Neuronal stem cell (in vitro differentiated cells): ENCODE results near the gene FMOD.

ENCODE experiments used
- DNase-seq: peaks from one replicate; pipeline ENCODE4 v3.0.0-alpha.2; 2013; ENCODE audit warnings: low spot score
- H2AFZ ChIP-seq: one replicate; pipeline ENCODE4 v1.6.1; 2013; ENCODE audit warnings: mild to moderate bottlenecking, low read length, inconsistent platforms
- H2AK5ac ChIP-seq: 2 replicates; pipeline ENCODE4 v1.6.1; 2013; ENCODE audit warnings: low read depth, mild to moderate bottlenecking, inconsistent platforms, low read length, moderate library complexity, mixed read lengths
- H2BK120ac ChIP-seq: 2 replicates; pipeline ENCODE4 v1.6.1; 2013; ENCODE audit warnings: low read depth, mild to moderate bottlenecking, inconsistent platforms, low read length, moderate library complexity, mixed read lengths
- H2BK12ac ChIP-seq: one replicate; pipeline ENCODE4 v1.6.1; 2013; ENCODE audit warnings: low read length, inconsistent platforms
- H2BK15ac ChIP-seq: 2 replicates; pipeline ENCODE4 v1.6.1; 2013; ENCODE audit warnings: mild to moderate bottlenecking, low read length, inconsistent platforms, mixed read lengths
- H2BK5ac ChIP-seq: one replicate; pipeline ENCODE4 v1.6.1; 2013; ENCODE audit warnings: inconsistent platforms, mild to moderate bottlenecking, low read length, moderate library complexity
- H3K14ac ChIP-seq: one replicate; pipeline ENCODE4 v1.6.1; 2013; ENCODE audit warnings: low read length, inconsistent platforms
- H3K18ac ChIP-seq: 2 replicates; pipeline ENCODE4 v1.6.1; 2013; ENCODE audit warnings: low read length, inconsistent platforms
- H3K23ac ChIP-seq: 2 replicates; pipeline ENCODE4 v1.6.1; 2013; ENCODE audit warnings: low read depth, mild to moderate bottlenecking, mixed read lengths, low read length, inconsistent platforms; ENCODE audit not compliant: poor library complexity
- H3K27ac ChIP-seq: replicated peaks from 3 replicates; pipeline ENCODE4 v1.5.1; 2013; ENCODE audit warnings: low read length, inconsistent platforms
- H3K27me3 ChIP-seq, 3 experiments: 2 replicates each; pipeline ENCODE4 v1.6.1; 2013; ENCODE audit warnings: low read length in 3 of 3, mild to moderate bottlenecking in 2 of 3, inconsistent platforms in 1 of 3, low read depth in 1 of 3, mixed read lengths in 1 of 3, moderate library complexity in 1 of 3; ENCODE audit not compliant: control insufficient read depth in 3 of 3, insufficient read depth in 3 of 3
- H3K36me3 ChIP-seq, 2 donors: replicated peaks in 1 of 2; 2 replicates each; pipeline ENCODE4 v1.6.1; 2013; ENCODE audit warnings: low read length in 2 of 2; ENCODE audit not compliant: control insufficient read depth in 2 of 2, insufficient read depth in 2 of 2
- H3K4ac ChIP-seq: 2 replicates; pipeline ENCODE4 v1.6.1; 2013; ENCODE audit warnings: inconsistent platforms, mild to moderate bottlenecking, low read length, moderate library complexity
- H3K4me1 ChIP-seq, 2 donors: 1 replicate in 1 of 2; 2 replicates in 1 of 2; pipeline ENCODE4 v1.6.1; 2013; ENCODE audit warnings: low read length in 2 of 2, low read depth in 1 of 2; ENCODE audit not compliant: control insufficient read depth in 2 of 2, insufficient read depth in 1 of 2
- H3K4me2 ChIP-seq: one replicate; pipeline ENCODE4 v1.6.1; 2013; ENCODE audit warnings: mild to moderate bottlenecking, low read length, inconsistent platforms; ENCODE audit not compliant: insufficient read depth, poor library complexity, severe bottlenecking
- H3K4me3 ChIP-seq, 2 donors: 2 replicates each; pipeline ENCODE4 v1.5.1; 2013; ENCODE audit warnings: low read length in 2 of 2, mild to moderate bottlenecking in 2 of 2, inconsistent platforms in 1 of 2, moderate library complexity in 1 of 2
- H3K79me1 ChIP-seq: one replicate; pipeline ENCODE4 v1.6.1; 2013; ENCODE audit warnings: low read depth, mild to moderate bottlenecking, inconsistent platforms, low read length, moderate library complexity
- H3K9ac ChIP-seq: one replicate; pipeline ENCODE4 v1.6.1; 2013; ENCODE audit warnings: mild to moderate bottlenecking, low read depth, low read length, inconsistent platforms; ENCODE audit not compliant: poor library complexity
- H3K9me3 ChIP-seq, 2 donors: replicated peaks in 1 of 2; 2 replicates each; pipeline versions ENCODE3 to v1.6.1; 2013; ENCODE audit warnings: low read length in 2 of 2, mild to moderate bottlenecking in 2 of 2, inconsistent platforms in 1 of 2, low read depth in 1 of 2, mixed read lengths in 1 of 2, moderate library complexity in 1 of 2; ENCODE audit not compliant: control insufficient read depth in 2 of 2, insufficient read depth in 1 of 2
- H4K8ac ChIP-seq: one replicate; pipeline ENCODE4 v1.6.1; 2013; ENCODE audit warnings: low read depth, mild to moderate bottlenecking, inconsistent platforms, low read length, moderate library complexity
- H4K91ac ChIP-seq: one replicate; pipeline ENCODE4 v1.6.1; 2013; ENCODE audit warnings: low read length, low read depth, mild to moderate bottlenecking, inconsistent platforms; ENCODE audit not compliant: poor library complexity
- WGBS, 2 donors: extraction: QIAGEN DNeasy Blood & Tissue Kit; methylation state at CpG; one replicate each; pipeline ENCODE4 v1.1.7; 2013; ENCODE audit warnings: missing lambda C conversion rate in 2 of 2, mixed read lengths in 1 of 2; ENCODE audit not compliant: insufficient read length in 2 of 2, insufficient replicate concordance in 1 of 2; ENCODE audit errors: extremely low coverage in 2 of 2; 5-methylcytosine and 5-hydroxymethylcytosine counted together

The FMOD gene

GRCh38 chr1:203361945-203362719, 11.2 kb upstream of the FMOD start:
- H2BK5ac ChIP-seq = no peak overlapping the region
- H3K14ac ChIP-seq = no peak overlapping the region
- no peak overlapping the region for H3K4me3 ChIP-seq
- no peak overlapping the region for H2BK12ac ChIP-seq
- no peak overlapping the region for H3K9ac ChIP-seq
- no peak overlapping the region for H3K23ac ChIP-seq
- H4K8ac ChIP-seq = no peak overlapping the region
- no CpG with 5 or more reads among the region's 6 CpGs for WGBS, 2 donors
- no peaks in the 10 kb centered on the region for H3K36me3 ChIP-seq
- H3K18ac ChIP-seq = peak overlapping the region; percentile 72
- H3K4ac ChIP-seq = no peak overlapping the region
- no peak for DNase-seq
- peaks cover 0 to 22% of the 10 kb centered on the region in 2 donors for H3K4me1 ChIP-seq
- H3K27me3 ChIP-seq = peaks cover 0 to 45% (median 0%) of the 10 kb centered on the region in 3 experiments
- no peak overlapping the region for H2BK120ac ChIP-seq
- H3K9me3 ChIP-seq = no peaks in the 10 kb centered on the region
- no peak overlapping the region for H2BK15ac ChIP-seq
- no peak overlapping the region for H2AK5ac ChIP-seq
- no peak overlapping the region for H2AFZ ChIP-seq
- H3K4me2 ChIP-seq = no peak overlapping the region
- no peaks in the 10 kb centered on the region for H3K79me1 ChIP-seq
- no peak overlapping the region for H3K27ac ChIP-seq
- H4K91ac ChIP-seq = no peak overlapping the region

- Histone ChIP-seq H2BK15ac (no peak overlapping the region), H4K8ac (no peak overlapping the region), H3K18ac (no peak overlapping the region), H3K4me3 (no peak overlapping the region), H2BK5ac (no peak overlapping the region), H3K14ac (no peak overlapping the region), H2AK5ac (no peak overlapping the region), H2BK12ac (no peak overlapping the region), H3K79me1 (no peaks in the 10 kb centered on the region), H3K4ac (no peak overlapping the region), H2AFZ (no peak overlapping the region), H3K36me3 (no peaks in the 10 kb centered on the region), H3K4me1 (peaks cover 0 to 17% of the 10 kb centered on the region in 2 donors), H3K27me3 (peaks cover 0 to 49% (median 0%) of the 10 kb centered on the region in 3 experiments), H3K27ac (no peak overlapping the region), H3K23ac (no peak overlapping the region), H3K4me2 (no peak overlapping the region), H3K9me3 (no peaks in the 10 kb centered on the region), H4K91ac (no peak overlapping the region), H3K9ac (no peak overlapping the region), H2BK120ac (no peak overlapping the region)
- DNase-seq = no peak
- no CpG with 5 or more reads among the region's 10 CpGs for WGBS, 2 donors
Measured at GRCh38 chr1:203360547-203361185, 9.7 kb upstream of the FMOD start.

- Histone ChIP-seq H3K27me3 (peaks cover 0 to 57% (median 0%) of the 10 kb centered on the region in 3 experiments), H2BK5ac (no peak overlapping the region), H3K4me1 (peaks cover 0 to 17% of the 10 kb centered on the region in 2 donors), H3K4me3 (no peak overlapping the region), H3K23ac (no peak overlapping the region), H2AK5ac (no peak overlapping the region), H4K8ac (no peak overlapping the region), H4K91ac (no peak overlapping the region), H3K18ac (no peak overlapping the region), H3K9me3 (no peaks in the 10 kb centered on the region), H3K4ac (no peak overlapping the region), H3K14ac (no peak overlapping the region), H3K27ac (no peak overlapping the region), H3K9ac (no peak overlapping the region), H2BK12ac (no peak overlapping the region), H3K4me2 (no peak overlapping the region), H3K79me1 (no peaks in the 10 kb centered on the region), H2AFZ (no peak overlapping the region), H3K36me3 (no peaks in the 10 kb centered on the region), H2BK15ac (no peak overlapping the region), H2BK120ac (no peak overlapping the region)
- no peak for DNase-seq
Measured at GRCh38 chr1:203359010-203359571, 8.2 kb upstream of the FMOD start.

DNA sequence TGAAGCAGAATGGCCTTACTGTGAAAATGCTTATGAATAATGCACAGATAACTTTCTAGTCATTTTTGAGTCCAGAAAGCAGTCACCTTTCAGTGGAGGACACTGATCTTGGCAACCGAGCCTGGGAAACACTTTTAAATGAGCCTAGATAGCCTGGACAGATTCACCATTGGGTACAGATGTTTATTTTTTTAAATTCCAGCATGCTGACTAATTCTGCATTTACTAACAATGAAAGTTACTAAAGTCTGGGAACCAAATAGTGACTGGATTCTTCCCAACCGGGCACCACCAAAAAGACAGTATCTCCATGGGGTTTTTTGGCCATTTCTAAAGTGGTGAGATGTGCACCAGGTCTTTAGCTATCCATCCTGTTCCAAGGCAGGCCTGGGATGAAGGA, 3.3 kb upstream of the FMOD start:
- no peak overlapping the region for H2AFZ ChIP-seq
- H3K4ac ChIP-seq = no peak overlapping the region
- no peak overlapping the region for H3K27ac ChIP-seq
- H3K36me3 ChIP-seq = no peaks in the 10 kb centered on the region
- H2BK12ac ChIP-seq = no peak overlapping the region
- no peak for DNase-seq
- no peak overlapping the region for H3K18ac ChIP-seq
- no peak overlapping the region for H3K4me3 ChIP-seq
- no peak overlapping the region for H2BK120ac ChIP-seq
- no peak overlapping the region for H4K91ac ChIP-seq
- no peak overlapping the region for H3K4me2 ChIP-seq
- no peak overlapping the region for H3K14ac ChIP-seq
- no peak overlapping the region for H2BK5ac ChIP-seq
- no peak overlapping the region for H4K8ac ChIP-seq
- no peak overlapping the region for H2AK5ac ChIP-seq
- no peaks in the 10 kb centered on the region for H3K79me1 ChIP-seq
- H3K27me3 ChIP-seq = peaks cover 0 to 42% (median 0%) of the 10 kb centered on the region in 3 experiments
- no peak overlapping the region for H2BK15ac ChIP-seq
- H3K4me1 ChIP-seq = peaks cover 0 to 1% of the 10 kb centered on the region in 2 donors
- H3K9ac ChIP-seq = no peak overlapping the region
- H3K23ac ChIP-seq = no peak overlapping the region
- no peaks in the 10 kb centered on the region for H3K9me3 ChIP-seq
- WGBS, 2 donors = no CpG with 5 or more reads among the region's 2 CpGs
